ENCODE data around the gene TMCO4.

GRCh38 chr1:19648689-19649088, 151.0 kb downstream of the TMCO4 start:
- no peak for TF ChIP-seq TSHZ2 (CRISPR knock-in tag; IDR thresholded peaks at IDR 0.05)
- TF ChIP-seq CSRNP3 (CRISPR knock-in tag; IDR thresholded peaks at IDR 0.05) = no peak
- no peak for TF ChIP-seq ZNF8 (CRISPR knock-in tag; IDR thresholded peaks at IDR 0.05)
- no peak for TF ChIP-seq ARNTL (CRISPR knock-in tag; IDR thresholded peaks at IDR 0.05; ENCODE audit: borderline replicate concordance, low read depth)
- no peak for TF ChIP-seq ISL1 (CRISPR knock-in tag; IDR thresholded peaks at IDR 0.05)
- TF ChIP-seq ZC3H10 (CRISPR knock-in tag; IDR thresholded peaks at IDR 0.05) = no peak
- TF ChIP-seq SNAI2 (CRISPR knock-in tag; IDR thresholded peaks at IDR 0.05) = no peak
- no peak for TF ChIP-seq TOX (CRISPR knock-in tag; IDR thresholded peaks at IDR 0.05; ENCODE audit: borderline replicate concordance)
- no peak for TF ChIP-seq ZFP3 (CRISPR knock-in tag; IDR thresholded peaks at IDR 0.05)
- no peak for TF ChIP-seq ZFP30 (CRISPR knock-in tag; IDR thresholded peaks at IDR 0.05)
